Erythroblast (primary cell): ENCODE data around the gene DLGAP4.

Experiments
- DNase-seq, 2 experiments: peaks; one replicate each; lab custom pipeline; 2025; lab: John Stamatoyannopoulos, UW
- GATA1 ChIP-seq: IDR thresholded peaks from 2 replicates; pipeline ENCODE4 v1.6.1; 2011; ENCODE audit warnings: low read depth, mild to moderate bottlenecking, control low read depth, low read length, moderate library complexity
- POLR2A ChIP-seq: IDR thresholded peaks from 2 replicates; pipeline ENCODE4 v1.6.1; 2011; ENCODE audit warnings: mild to moderate bottlenecking, low read length

Gene DLGAP4

DNA sequence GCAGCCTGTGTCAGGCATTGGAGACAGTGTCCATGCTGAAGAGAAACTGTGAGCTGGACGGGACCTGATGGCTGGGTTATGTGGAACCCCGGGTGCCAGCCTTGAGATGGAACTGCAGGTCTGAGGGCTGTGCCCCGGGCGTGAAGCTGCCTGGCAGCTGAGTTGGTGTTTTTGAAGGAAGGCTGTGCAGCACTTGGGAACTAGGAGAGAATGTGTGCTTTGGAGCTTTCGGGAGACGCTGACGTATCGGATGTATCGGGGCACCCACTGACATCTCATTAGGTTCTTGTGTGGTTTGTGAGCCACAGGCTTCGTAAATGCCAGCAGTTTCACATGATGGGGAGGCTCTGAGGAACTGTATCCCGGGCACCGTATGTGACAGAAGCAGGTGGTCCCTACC is 2.2 kb downstream of the DLGAP4 start:
- DNase-seq = no peak

DNA sequence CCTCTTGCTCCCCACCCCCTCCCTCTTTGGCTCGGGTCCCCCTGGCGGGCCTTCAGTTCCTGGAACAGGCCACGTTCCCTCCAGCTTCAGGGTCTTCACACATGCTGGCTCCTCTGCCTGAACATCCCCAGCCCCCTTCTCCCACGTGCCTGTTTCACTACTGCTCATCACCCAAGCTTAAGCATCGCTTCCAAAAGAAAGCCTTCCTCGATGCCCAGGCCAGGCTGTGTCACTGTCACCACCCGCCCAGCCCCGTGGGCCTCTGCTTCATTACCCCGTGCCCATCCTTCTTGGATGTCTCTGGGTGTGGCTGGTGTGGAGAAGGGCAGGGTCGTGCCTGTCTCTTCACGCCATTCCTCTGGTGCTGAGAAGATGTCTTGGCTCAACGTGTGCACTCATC is 2.8 kb downstream of the DLGAP4 start:
- DNase-seq = no peak
- TF ChIP-seq POLR2A = no peak
- TF ChIP-seq GATA1 = no peak

More for the DNA sequence above, 2.2 kb downstream of the DLGAP4 start:
- no peak for TF ChIP-seq GATA1
- no peak for TF ChIP-seq POLR2A

DNA sequence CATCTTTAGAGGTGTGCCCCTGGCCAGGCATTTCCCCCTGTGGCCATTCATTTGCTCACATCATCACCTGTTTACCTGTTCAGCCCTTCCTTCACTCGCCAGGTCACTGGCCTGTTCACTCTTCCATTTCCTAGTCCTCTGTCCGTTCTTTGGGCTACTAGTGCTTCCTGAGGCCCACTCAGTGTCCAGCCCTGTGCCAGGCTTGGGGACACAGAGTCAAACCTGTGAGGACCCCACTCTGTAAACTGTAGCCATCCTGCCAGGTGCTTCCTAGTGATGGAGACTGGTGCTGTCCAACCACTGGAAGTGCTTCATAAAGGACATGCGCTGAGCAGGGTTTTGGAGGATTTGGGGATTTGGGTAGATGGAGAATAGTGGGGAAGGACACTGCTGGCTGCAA is 3.5 kb downstream of the DLGAP4 start:
- TF ChIP-seq GATA1 = no peak
- TF ChIP-seq POLR2A = no peak
- no peak for DNase-seq

DNA sequence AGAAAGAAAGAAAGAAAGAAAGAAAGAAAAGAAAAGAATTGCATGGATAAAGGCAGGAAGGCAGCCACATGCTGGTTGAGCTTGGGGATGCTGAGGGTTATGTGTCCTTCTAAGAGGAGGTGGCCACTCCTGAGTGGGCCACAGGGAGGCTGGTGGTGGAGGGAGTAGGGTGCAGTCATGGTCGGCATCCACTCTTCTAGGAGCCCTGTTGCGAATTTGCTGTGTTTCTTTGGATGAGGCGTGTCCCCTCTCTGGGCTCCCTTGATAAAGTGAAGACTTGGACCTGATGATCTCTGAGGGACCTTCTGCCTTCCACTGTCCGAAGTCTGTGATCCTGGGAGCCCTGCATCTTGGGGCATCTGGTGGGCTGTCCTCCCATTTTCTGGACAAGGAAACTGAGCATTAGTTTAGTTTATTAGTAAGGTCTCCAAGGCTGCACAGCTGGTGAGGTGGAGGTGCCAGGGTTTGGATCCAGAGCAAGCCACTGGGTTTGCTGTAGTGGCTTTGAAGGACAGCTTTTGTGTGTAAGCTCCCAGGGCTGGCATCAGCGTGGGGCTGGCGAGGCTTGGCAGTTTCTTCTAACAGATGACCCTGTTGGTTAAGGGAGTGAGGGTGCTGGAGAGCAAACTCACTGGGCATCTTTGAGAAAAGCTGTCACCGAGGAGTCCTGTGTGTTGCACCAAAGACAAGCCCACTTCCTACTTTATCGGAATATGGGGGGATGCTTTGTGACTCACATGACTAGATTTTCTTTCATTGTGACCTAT is 4.3 kb downstream of the DLGAP4 start:
- no peak for DNase-seq
- no peak for TF ChIP-seq GATA1
- no peak for TF ChIP-seq POLR2A

- TF ChIP-seq POLR2A (no peak), GATA1 (no peak)
- no peak for DNase-seq
These were observed 5.2 kb downstream of the DLGAP4 start for GRCh38 chr20:36311141-36311853.

DNA sequence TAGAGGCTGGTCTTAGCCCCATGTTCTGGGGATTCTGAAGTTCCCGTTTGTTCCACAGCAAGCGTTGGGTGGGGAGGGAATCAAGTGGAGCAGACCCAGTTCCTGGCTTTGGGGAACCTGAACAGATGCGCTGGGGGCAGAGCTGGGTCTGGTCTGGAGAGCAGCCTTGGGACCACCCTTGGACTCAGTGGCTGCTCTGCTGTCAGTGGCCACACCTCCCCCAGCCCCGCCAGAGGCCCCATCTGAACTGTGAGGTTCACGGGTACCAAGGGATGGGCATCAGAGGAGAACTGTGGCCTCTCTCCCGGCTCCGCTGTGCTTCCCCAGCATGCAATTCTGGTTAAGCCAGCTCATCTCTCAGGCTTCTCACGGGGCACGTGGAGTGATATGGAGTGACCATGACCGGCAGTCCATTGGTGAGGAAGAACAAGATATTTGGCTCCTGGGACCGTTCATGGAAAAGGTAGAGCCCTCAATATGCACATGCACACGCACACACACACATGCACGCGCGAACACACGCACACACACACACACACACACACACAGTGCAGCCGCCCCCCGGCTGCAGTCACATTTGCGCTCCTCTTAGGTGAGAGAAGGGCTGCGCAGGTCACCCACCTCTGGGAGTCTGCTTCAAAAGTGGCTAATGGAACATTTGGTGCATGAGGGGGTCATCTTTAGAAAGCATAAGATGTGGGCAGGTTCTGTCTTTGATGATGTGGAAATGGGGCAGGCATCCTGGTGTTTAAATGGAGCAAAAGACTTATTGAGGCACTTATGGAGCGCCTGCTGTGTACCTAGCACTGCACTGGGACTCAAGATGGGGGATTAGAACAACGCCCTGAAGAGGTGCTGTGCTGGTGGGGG is 6.0 kb downstream of the DLGAP4 start:
- TF ChIP-seq POLR2A = no peak
- no peak for DNase-seq

DNA sequence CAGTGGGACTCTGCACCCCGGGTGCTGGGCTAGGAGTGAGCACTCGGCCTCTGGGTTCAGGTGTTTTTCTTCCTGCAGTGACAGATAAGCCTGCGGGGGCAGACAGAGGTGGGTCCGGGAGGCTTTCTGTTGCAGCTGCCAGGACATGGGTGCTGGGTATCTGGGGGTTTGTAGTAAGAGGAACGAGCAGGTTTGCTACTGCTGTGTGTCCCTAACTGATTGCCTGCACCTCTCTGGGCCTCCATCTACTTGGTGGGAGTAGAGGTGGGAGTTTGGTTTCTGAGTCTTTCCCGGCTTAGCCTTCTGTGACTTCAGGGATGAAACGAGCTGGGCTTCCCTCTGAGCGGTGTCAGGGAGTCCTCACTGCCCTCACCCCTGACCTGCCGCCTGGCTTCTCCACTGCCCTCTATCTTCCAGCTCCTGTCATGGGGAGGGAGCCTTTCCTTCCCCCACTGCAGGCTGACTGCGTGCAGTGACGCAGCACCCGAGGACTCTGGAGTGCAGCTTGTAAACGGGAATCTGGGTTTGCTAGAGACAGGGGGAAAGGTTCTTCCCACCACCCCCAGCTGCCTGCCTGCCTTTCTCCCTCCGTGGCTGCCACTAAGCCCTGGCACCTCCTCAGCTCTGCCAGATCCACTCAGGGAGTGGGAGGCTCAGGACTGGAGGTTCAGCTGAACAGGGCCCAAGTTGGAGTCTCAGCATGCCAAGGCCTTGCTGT is 6.7 kb downstream of the DLGAP4 start:
- DNase-seq = no peak
- TF ChIP-seq POLR2A (no peak), GATA1 (no peak)

DNA sequence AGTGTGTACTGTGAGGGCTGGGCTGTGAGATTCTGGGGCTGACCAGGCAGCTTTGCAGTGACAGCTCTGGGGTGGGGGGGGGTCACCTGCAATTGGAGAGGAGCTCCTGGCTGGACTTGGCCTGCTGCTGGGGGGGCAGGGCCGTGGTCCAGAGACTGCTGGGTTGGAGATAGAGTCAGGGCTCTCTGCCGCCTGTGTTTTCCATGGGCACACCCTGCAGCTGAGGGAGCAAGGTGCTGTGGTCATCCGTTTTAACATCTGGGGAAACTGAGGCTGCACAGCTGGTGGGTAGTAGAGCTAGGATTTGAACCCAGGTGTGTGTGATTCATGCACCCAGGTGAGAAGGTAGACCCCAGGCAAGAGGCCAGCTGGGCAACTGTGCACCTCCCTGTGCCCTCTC is 7.3 kb downstream of the DLGAP4 start:
- no peak for DNase-seq
- TF ChIP-seq GATA1 (no peak), POLR2A (no peak)

DNA sequence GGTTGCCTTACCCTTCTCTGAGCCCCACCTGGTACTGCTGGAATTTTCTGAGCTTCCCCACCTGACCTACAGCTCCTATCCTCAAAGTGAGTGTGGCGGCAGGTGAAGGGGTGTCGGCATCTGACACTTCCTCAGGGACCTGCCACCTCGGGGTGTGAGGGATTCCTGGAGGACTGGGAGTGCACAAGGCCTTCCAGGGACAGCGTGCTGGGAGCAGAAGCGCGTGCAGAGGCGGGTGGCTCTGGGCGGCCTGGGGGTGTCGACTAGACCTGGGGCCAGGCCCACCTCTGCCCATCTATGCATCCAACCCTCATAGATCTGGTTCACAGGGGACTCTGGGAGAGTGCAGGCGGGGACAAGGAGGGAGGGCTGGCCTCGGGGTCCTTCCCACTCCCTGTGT is 7.8 kb downstream of the DLGAP4 start:
- no peak for DNase-seq
- TF ChIP-seq GATA1 = no peak
- no peak for TF ChIP-seq POLR2A

DNA sequence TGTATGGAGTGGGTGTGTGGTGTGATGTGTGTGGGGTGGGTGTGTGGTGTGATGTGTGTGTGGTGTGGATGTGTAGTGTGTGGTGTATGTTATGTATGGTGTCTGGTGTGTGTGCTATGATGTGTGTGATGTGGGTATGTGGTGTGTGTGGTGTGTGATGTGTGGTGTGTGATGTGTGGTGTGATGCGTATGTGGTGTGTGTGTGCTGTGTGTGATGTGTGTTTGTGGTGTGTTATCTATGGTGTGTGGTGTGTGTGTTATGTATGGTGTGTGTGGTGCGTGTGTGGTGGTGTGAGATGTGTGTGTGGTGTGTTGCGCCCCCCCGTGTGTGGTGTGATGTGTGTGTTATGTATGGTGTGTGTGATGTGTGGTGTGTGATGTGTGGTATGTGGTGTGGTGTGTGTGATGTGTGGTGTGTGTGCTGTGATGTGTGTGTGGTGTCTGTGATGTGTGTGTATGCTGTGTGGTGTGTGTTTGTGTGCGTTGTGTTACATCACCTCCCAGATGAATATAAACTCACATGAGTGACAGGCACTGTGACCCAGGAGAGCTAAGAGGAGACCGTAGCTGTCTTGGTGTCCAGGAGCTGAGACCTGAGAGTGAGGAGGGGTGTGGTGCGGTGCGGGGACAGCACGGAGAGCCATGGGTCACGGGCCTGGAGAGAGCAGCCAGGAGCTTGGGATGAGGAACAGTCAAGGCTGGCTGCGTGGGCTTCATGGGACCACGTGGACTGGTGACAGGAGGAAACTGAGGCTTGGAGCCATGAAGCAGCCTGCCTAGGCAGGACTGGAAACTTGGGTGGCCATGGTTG is 8.8 kb downstream of the DLGAP4 start:
- peak; percentile 10 to 48 for DNase-seq
- no peak for TF ChIP-seq POLR2A
- TF ChIP-seq GATA1 = no peak

- no peak for DNase-seq
- TF ChIP-seq GATA1 (no peak), POLR2A (no peak)
These were observed 9.6 kb downstream of the DLGAP4 start for GRCh38 chr20:36315545-36316351.

DNA sequence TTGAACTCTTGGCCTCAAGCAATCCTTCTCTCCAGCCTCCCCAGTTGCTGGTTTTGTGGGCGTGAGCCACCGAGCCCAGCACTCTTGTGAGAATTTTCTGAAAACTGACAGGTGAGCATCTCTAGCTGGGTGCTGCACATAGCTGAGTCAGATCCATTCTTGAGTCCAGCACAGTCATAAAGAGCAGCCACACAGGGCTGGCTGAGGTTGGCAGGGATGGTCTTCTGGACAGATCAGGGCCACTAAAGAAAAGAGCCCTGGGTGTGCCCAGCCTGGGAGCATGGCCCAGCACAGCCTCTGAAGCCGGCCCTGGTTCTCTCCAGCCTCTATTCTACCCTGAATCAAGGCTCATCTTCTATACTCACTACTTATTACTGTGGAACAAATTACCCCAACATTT is 11.5 kb downstream of the DLGAP4 start:
- no peak for TF ChIP-seq GATA1
- TF ChIP-seq POLR2A = no peak
- DNase-seq = no peak

GRCh38 chr20:36318166-36318565 is 12.0 kb downstream of the DLGAP4 start:
- TF ChIP-seq POLR2A (no peak), GATA1 (no peak)
- no peak for DNase-seq
